OCI-LY1 (cell line): ENCODE data around the gene VEPH1.

Source experiments
- H2AFZ ChIP-seq: fragments of 200-600 bp; sonication (generic), shearing (Covaris generic); 2 replicates; pipeline ENCODE4 v1.6.0; 2014; ENCODE audit warnings: antibody characterized with exemption, mild to moderate bottlenecking, low read length
- H3F3A ChIP-seq: fragments of 200-600 bp; sonication (generic), shearing (Covaris generic); 2 replicates; pipeline ENCODE4 v1.6.0; 2014; ENCODE audit warnings: mild to moderate bottlenecking, antibody characterized with exemption, low read length, moderate library complexity; ENCODE audit not compliant: insufficient read depth
- H3K27ac ChIP-seq: fragments of 200-600 bp; sonication (generic); 2 replicates; pipeline ENCODE4 v1.5.1; 2014; ENCODE audit warnings: low read length, mixed run types, mild to moderate bottlenecking, low read depth; ENCODE audit not compliant: poor library complexity, severe bottlenecking
- H3K27me3 ChIP-seq: fragments of 200-600 bp; sonication (generic); 2 replicates; pipeline ENCODE4 v1.6.0; 2014; ENCODE audit warnings: antibody characterized with exemption, mild to moderate bottlenecking, low read length, moderate library complexity; ENCODE audit not compliant: insufficient read depth
- H3K36me3 ChIP-seq: fragments of 200-600 bp; sonication (generic); 2 replicates; pipeline ENCODE4 v1.6.1; 2014; ENCODE audit warnings: mild to moderate bottlenecking, antibody characterized with exemption, low read length, moderate library complexity, mixed read lengths; ENCODE audit not compliant: insufficient read depth
- H3K4me1 ChIP-seq: fragments of 200-600 bp; sonication (generic); 2 replicates; pipeline ENCODE4 v1.5.1; 2014; ENCODE audit warnings: mild to moderate bottlenecking, low read length, moderate library complexity; ENCODE audit not compliant: insufficient read depth, severe bottlenecking
- H3K4me2 ChIP-seq: fragments of 200-600 bp; sonication (generic), shearing (Covaris generic); 2 replicates; pipeline ENCODE4 v1.6.1; 2014; ENCODE audit warnings: low read length
- H3K4me3 ChIP-seq: fragments of 200-600 bp; sonication (generic); 2 replicates; pipeline ENCODE4 v1.5.1; 2014; ENCODE audit warnings: low read length, low read depth, mild to moderate bottlenecking, mixed read lengths; ENCODE audit not compliant: poor library complexity, severe bottlenecking
- H3K79me2 ChIP-seq: fragments of 200-600 bp; shearing (Covaris generic); 2 replicates; pipeline ENCODE4 v1.6.1; 2016; ENCODE audit warnings: mixed run types, low read length, mixed read lengths; ENCODE audit not compliant: insufficient read depth
- H3K9ac ChIP-seq: fragments of 200-600 bp; sonication (generic), shearing (Covaris generic); 2 replicates; pipeline ENCODE4 v1.6.1; 2014; ENCODE audit warnings: mild to moderate bottlenecking, low read length, mixed read lengths
- H3K9me2 ChIP-seq: fragments of 200-600 bp; sonication (generic), shearing (Covaris generic); 2 replicates; pipeline ENCODE4 v1.6.1; 2014; ENCODE audit warnings: low read depth, mild to moderate bottlenecking, low read length, mixed read lengths
- H3K9me3 ChIP-seq: fragments of 200-600 bp; shearing (Covaris generic); 2 replicates; pipeline ENCODE4 v1.6.1; 2014; ENCODE audit warnings: low read length, mixed read lengths
- H4K20me1 ChIP-seq: fragments of 200-600 bp; sonication (generic), shearing (Covaris generic); 2 replicates; pipeline ENCODE4 v1.6.0; 2016; ENCODE audit warnings: mild to moderate bottlenecking, low read length; ENCODE audit not compliant: insufficient read depth
- CTCF ChIP-seq: fragments of 200-600 bp; sonication (generic), shearing (Covaris generic); IDR thresholded peaks from 2 replicates; pipeline ENCODE4 v1.5.1; 2017; ENCODE audit warnings: mild to moderate bottlenecking, antibody characterized with exemption, low read length, moderate library complexity, mixed read lengths
- EZH2 ChIP-seq: fragments of 200-600 bp; sonication (generic), shearing (Covaris generic); IDR thresholded peaks from 2 replicates; pipeline ENCODE4 v1.8.0; 2017; ENCODE audit warnings: borderline replicate concordance, mixed run types, mild to moderate bottlenecking, antibody characterized with exemption, low read length, moderate library complexity, mixed read lengths

Gene VEPH1

DNA sequence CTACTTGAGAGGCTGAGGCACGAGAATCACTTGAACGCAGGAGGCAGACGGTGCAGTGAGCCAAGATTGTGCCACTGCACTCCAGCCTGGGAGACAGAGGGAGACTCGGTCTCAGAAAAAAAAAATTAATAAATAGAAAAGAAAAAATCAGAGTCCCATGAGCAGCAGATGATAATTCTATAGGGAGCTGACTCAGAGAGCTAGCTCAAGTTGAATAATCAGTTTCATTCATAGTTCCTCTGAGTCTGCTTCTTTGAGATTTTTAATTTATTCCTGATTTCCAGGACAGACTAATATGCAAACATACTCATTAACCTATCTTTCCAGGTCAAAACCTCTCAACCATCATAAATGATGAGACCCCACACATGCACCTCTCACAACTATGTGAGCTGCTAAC is 121.6 kb downstream of the VEPH1 start:
- Histone ChIP-seq H3K4me3 (no peak overlapping the region), H2AFZ (no peak overlapping the region), H3K27ac (no peak overlapping the region), H3K4me2 (no peak overlapping the region), H3K9me2 (no peaks in the 10 kb centered on the region), H3K79me2 (no peaks in the 10 kb centered on the region), H3F3A (no peaks in the 10 kb centered on the region), H3K36me3 (no peaks in the 10 kb centered on the region), H4K20me1 (no peaks in the 10 kb centered on the region), H3K27me3 (no peaks in the 10 kb centered on the region), H3K4me1 (no peaks in the 10 kb centered on the region), H3K9ac (no peak overlapping the region), H3K9me3 (no peaks in the 10 kb centered on the region)
- no peak for TF ChIP-seq CTCF
- TF ChIP-seq EZH2 = no peak

DNA sequence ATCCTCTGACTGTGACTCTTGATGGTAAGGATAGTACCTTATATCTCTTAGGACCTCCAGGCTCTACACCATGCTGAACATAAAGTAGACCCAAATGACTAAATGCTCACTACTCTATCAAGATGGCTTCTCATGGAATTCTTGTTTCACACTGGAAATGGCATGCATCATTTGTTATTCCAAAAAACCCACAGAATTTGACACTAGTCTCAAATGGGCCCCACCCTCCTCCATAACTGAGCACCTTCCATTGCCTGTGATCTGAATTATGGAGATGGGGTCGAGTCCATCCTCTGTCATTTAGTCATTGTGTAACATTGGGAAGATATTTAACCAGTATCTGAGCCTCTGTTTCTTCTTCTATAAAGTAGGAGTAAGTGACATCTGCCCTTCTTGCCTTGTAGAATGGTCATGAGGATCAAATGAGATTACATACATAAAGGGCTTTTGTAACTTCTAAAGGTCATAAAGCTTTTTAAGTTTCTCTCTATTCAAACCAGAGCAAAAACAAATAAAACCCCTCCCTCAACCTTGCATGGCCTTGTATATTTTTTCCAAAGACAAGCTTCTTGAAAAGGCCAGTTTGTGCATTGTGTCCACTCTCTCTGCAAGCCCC is 123.6 kb downstream of the VEPH1 start:
- Histone ChIP-seq H3K9me3 (no peaks in the 10 kb centered on the region), H3K4me2 (no peak overlapping the region), H3K27me3 (no peaks in the 10 kb centered on the region), H4K20me1 (no peaks in the 10 kb centered on the region), H3K79me2 (no peaks in the 10 kb centered on the region), H3K27ac (no peak overlapping the region), H3K4me1 (no peaks in the 10 kb centered on the region), H2AFZ (no peak overlapping the region), H3F3A (no peaks in the 10 kb centered on the region), H3K36me3 (no peaks in the 10 kb centered on the region), H3K9ac (no peak overlapping the region), H3K4me3 (no peak overlapping the region), H3K9me2 (no peaks in the 10 kb centered on the region)
- TF ChIP-seq EZH2 = no peak
- TF ChIP-seq CTCF = no peak

- no peaks in the 10 kb centered on the region for H4K20me1 ChIP-seq
- no peak for TF ChIP-seq EZH2
- no peak for TF ChIP-seq CTCF
- no peaks in the 10 kb centered on the region for H3K79me2 ChIP-seq
- H3K9ac ChIP-seq = no peak overlapping the region
- no peaks in the 10 kb centered on the region for H3K9me2 ChIP-seq
- H3K36me3 ChIP-seq = no peaks in the 10 kb centered on the region
- H3K4me1 ChIP-seq = no peaks in the 10 kb centered on the region
- H3K27ac ChIP-seq = no peak overlapping the region
- H3K4me2 ChIP-seq = no peak overlapping the region
- H3K9me3 ChIP-seq = no peaks in the 10 kb centered on the region
- no peak overlapping the region for H3K4me3 ChIP-seq
- H3F3A ChIP-seq = no peaks in the 10 kb centered on the region
- no peaks in the 10 kb centered on the region for H3K27me3 ChIP-seq
- H2AFZ ChIP-seq = no peak overlapping the region
These were observed 126.5 kb downstream of the VEPH1 start for GRCh38 chr3:157376603-157377300.
